Measurements from ENCODE around the gene PPP2CA.

- TF ChIP-seq CTCF (IDR thresholded peaks at IDR 0.05 in 4 of 5, conservative IDR thresholded peaks at IDR 0.05 in 1 of 5) (no peak), POLR2A (IDR thresholded peaks at IDR 0.05) (no peak)
Observed at GRCh38 chr5:134236318-134236717, 10.4 kb upstream of the PPP2CA start.
